ENCODE results near the gene MYL6B. TPM values are rescaled to one million over a fixed set of nuclear protein-coding genes. Genes with fewer than 3 reads are reported as not detected.
A peak's percentile ranks its signal among the peaks of the same experiment; 100 is the strongest.

The MYL6B gene
- polyA plus RNA-seq, 4 donors = 24.8 to 49.7 (median 29.9) TPM

- Histone ChIP-seq H3K27me3 (ENCODE audit: control insufficient read depth in 3 of 3, insufficient read depth in 3 of 3, low read length in 3 of 3) (no peaks in the 10 kb centered on the region), H3K36me3 (ENCODE audit: control insufficient read depth in 3 of 3, insufficient read depth in 2 of 3, low read depth in 1 of 3, low read length in 3 of 3) (peaks cover 5 to 26% (median 13%) of the 10 kb centered on the region in 3 donors), H3K27ac (ENCODE audit: low read depth in 1 of 3, low read length in 2 of 3) (peak overlapping the region; percentile 3 to 75 (median 58)), H3K4me1 (ENCODE audit: control insufficient read depth in 3 of 3, insufficient read depth in 2 of 3, low read depth in 1 of 3, low read length in 2 of 3) (peaks cover 2 to 12% (median 7%) of the 10 kb centered on the region in 3 donors), H3K9me3 (ENCODE audit: control insufficient read depth in 2 of 2, insufficient read depth in 1 of 2, low read depth in 1 of 2, low read length in 1 of 2) (no peaks in the 10 kb centered on the region), H3K4me3 (ENCODE audit: low read depth in 1 of 3, low read length in 3 of 3) (peak overlapping the region; percentile 86 to 95 (median 89))
- FAIRE-seq = no peak
- DNase-seq = peak; percentile 15 to 20
- WGBS, 3 donors = 1 to 7% (median 3%) methylated on average over 10 of the region's 10 CpGs
Measured at GRCh38 chr12:56188131-56188777, 35.9 kb downstream of the MYL6B start.

- FAIRE-seq = no peak
- peaks cover 2 to 12% (median 7%) of the 10 kb centered on the region in 3 donors for H3K4me1 ChIP-seq (ENCODE audit: control insufficient read depth in 3 of 3, insufficient read depth in 2 of 3, low read depth in 1 of 3, low read length in 2 of 3)
- peak overlapping the region; percentile 3 to 75 (median 58) for H3K27ac ChIP-seq (ENCODE audit: low read depth in 1 of 3, low read length in 2 of 3)
- H3K4me3 ChIP-seq (ENCODE audit: low read depth in 1 of 3, low read length in 3 of 3) = peak overlapping the region; percentile 86 to 95 (median 89)
- no peaks in the 10 kb centered on the region for H3K27me3 ChIP-seq (ENCODE audit: control insufficient read depth in 3 of 3, insufficient read depth in 3 of 3, low read length in 3 of 3)
- 1 to 2% (median 2%) methylated on average over 12 to 17 of the region's 17 CpGs for WGBS, 3 donors
- peaks cover 4 to 23% (median 12%) of the 10 kb centered on the region in 3 donors for H3K36me3 ChIP-seq (ENCODE audit: control insufficient read depth in 3 of 3, insufficient read depth in 2 of 3, low read depth in 1 of 3, low read length in 3 of 3)
- peak; percentile 21 to 50 for DNase-seq
- H3K9me3 ChIP-seq (ENCODE audit: control insufficient read depth in 2 of 2, insufficient read depth in 1 of 2, low read depth in 1 of 2, low read length in 1 of 2) = no peaks in the 10 kb centered on the region
Measured at GRCh38 chr12:56188778-56189098, 36.4 kb downstream of the MYL6B start.

- no peak for FAIRE-seq
- H3K4me1 ChIP-seq (ENCODE audit: control insufficient read depth in 3 of 3, insufficient read depth in 2 of 3, low read depth in 1 of 3, low read length in 2 of 3) = peaks cover 2 to 12% (median 7%) of the 10 kb centered on the region in 3 donors
- peaks cover 0 to 20% (median 7%) of the 10 kb centered on the region in 3 donors for H3K36me3 ChIP-seq (ENCODE audit: control insufficient read depth in 3 of 3, insufficient read depth in 2 of 3, low read depth in 1 of 3, low read length in 3 of 3)
- H3K4me3 ChIP-seq (ENCODE audit: low read depth in 1 of 3, low read length in 3 of 3) = peak within 1 kb of the TSS; percentile 86 to 95 (median 89)
- DNase-seq = peak; percentile 88 to 95
- WGBS, 3 donors = 0 to 1% (median 0%) methylated on average over 32 to 93 of the region's 93 CpGs
- no peaks in the 10 kb centered on the region for H3K9me3 ChIP-seq (ENCODE audit: control insufficient read depth in 2 of 2, insufficient read depth in 1 of 2, low read depth in 1 of 2, low read length in 1 of 2)
- no peaks in the 10 kb centered on the region for H3K27me3 ChIP-seq (ENCODE audit: control insufficient read depth in 3 of 3, insufficient read depth in 3 of 3, low read length in 3 of 3)
- peak within 1 kb of the TSS; percentile 81 to 97 (median 89) for H3K27ac ChIP-seq (ENCODE audit: low read depth in 1 of 3, low read length in 2 of 3)
Measured at GRCh38 chr12:56189099-56189917, 36.9 kb downstream of the MYL6B start, which contains the start of gene SMARCC2. TSS of gene SMARCC2 (minus strand) at chr12:56189483. CDS start at chr12:56189461, 22 bp downstream.

GRCh38 chr12:56189918-56190694 lies 37.7 kb downstream of the MYL6B start:
- peaks cover 0 to 16% (median 3%) of the 10 kb centered on the region in 3 donors for H3K36me3 ChIP-seq (ENCODE audit: control insufficient read depth in 3 of 3, insufficient read depth in 2 of 3, low read depth in 1 of 3, low read length in 3 of 3)
- peak overlapping the region; percentile 81 to 97 (median 88) for H3K27ac ChIP-seq (ENCODE audit: low read depth in 1 of 3, low read length in 2 of 3)
- FAIRE-seq (no peak), DNase-seq (peak; percentile 80 to 96)
- no peaks in the 10 kb centered on the region for H3K9me3 ChIP-seq (ENCODE audit: control insufficient read depth in 2 of 2, insufficient read depth in 1 of 2, low read depth in 1 of 2, low read length in 1 of 2)
- H3K27me3 ChIP-seq (ENCODE audit: control insufficient read depth in 3 of 3, insufficient read depth in 3 of 3, low read length in 3 of 3) = no peaks in the 10 kb centered on the region
- H3K4me1 ChIP-seq (ENCODE audit: control insufficient read depth in 3 of 3, insufficient read depth in 2 of 3, low read depth in 1 of 3, low read length in 2 of 3) = peaks cover 2 to 12% (median 7%) of the 10 kb centered on the region in 3 donors
- H3K4me3 ChIP-seq (ENCODE audit: low read depth in 1 of 3, low read length in 3 of 3) = peak overlapping the region; percentile 50 to 86 (median 80)
- 1% methylated on average over 42 of the region's 42 CpGs for WGBS, 3 donors

- WGBS, 3 donors = 22 to 26% (median 26%) methylated on average over 9 of the region's 9 CpGs
- FAIRE-seq (no peak), DNase-seq (peak; percentile 13 to 28)
- no peaks in the 10 kb centered on the region for H3K9me3 ChIP-seq (ENCODE audit: control insufficient read depth in 2 of 2, insufficient read depth in 1 of 2, low read depth in 1 of 2, low read length in 1 of 2)
- peak overlapping the region in 2 of 3 donors; percentile 80 to 86 for H3K4me3 ChIP-seq (ENCODE audit: low read depth in 1 of 3, low read length in 3 of 3)
- H3K27ac ChIP-seq (ENCODE audit: low read depth in 1 of 3, low read length in 2 of 3) = peak overlapping the region; percentile 39 to 97 (median 88)
- H3K27me3 ChIP-seq (ENCODE audit: control insufficient read depth in 3 of 3, insufficient read depth in 3 of 3, low read length in 3 of 3) = no peaks in the 10 kb centered on the region
- H3K4me1 ChIP-seq (ENCODE audit: control insufficient read depth in 3 of 3, insufficient read depth in 2 of 3, low read depth in 1 of 3, low read length in 2 of 3) = peaks cover 2 to 12% (median 7%) of the 10 kb centered on the region in 3 donors
- H3K36me3 ChIP-seq (ENCODE audit: control insufficient read depth in 3 of 3, insufficient read depth in 2 of 3, low read depth in 1 of 3, low read length in 3 of 3) = peaks cover 0 to 10% (median 2%) of the 10 kb centered on the region in 3 donors
Measured at GRCh38 chr12:56190695-56191155, 38.3 kb downstream of the MYL6B start.

GRCh38 chr12:56192582-56192981 lies 40.2 kb downstream of the MYL6B start:
- FAIRE-seq = no peak
- no peak for DNase-seq
- no peaks in the 10 kb centered on the region for H3K36me3 ChIP-seq (ENCODE audit: control insufficient read depth in 3 of 3, insufficient read depth in 2 of 3, low read depth in 1 of 3, low read length in 3 of 3)
- H3K4me1 ChIP-seq (ENCODE audit: control insufficient read depth in 3 of 3, insufficient read depth in 2 of 3, low read depth in 1 of 3, low read length in 2 of 3) = peaks cover 2 to 8% (median 6%) of the 10 kb centered on the region in 3 donors
- no peak overlapping the region for H3K4me3 ChIP-seq (ENCODE audit: low read depth in 1 of 3, low read length in 3 of 3)
- H3K9me3 ChIP-seq (ENCODE audit: control insufficient read depth in 2 of 2, insufficient read depth in 1 of 2, low read depth in 1 of 2, low read length in 1 of 2) = no peaks in the 10 kb centered on the region
- H3K27me3 ChIP-seq (ENCODE audit: control insufficient read depth in 3 of 3, insufficient read depth in 3 of 3, low read length in 3 of 3) = no peaks in the 10 kb centered on the region
- no peak overlapping the region for H3K27ac ChIP-seq (ENCODE audit: low read depth in 1 of 3, low read length in 2 of 3)

- H3K4me1 ChIP-seq (ENCODE audit: control insufficient read depth in 3 of 3, insufficient read depth in 2 of 3, low read depth in 1 of 3, low read length in 2 of 3) = peaks cover under 1 to 2% (median 1%) of the 10 kb centered on the region in 3 donors
- H3K4me3 ChIP-seq (ENCODE audit: low read depth in 1 of 3, low read length in 3 of 3) = no peak overlapping the region
- no peaks in the 10 kb centered on the region for H3K9me3 ChIP-seq (ENCODE audit: control insufficient read depth in 2 of 2, insufficient read depth in 1 of 2, low read depth in 1 of 2, low read length in 1 of 2)
- peak; percentile 87 for DNase-seq
- no peak for FAIRE-seq
- H3K27ac ChIP-seq (ENCODE audit: low read depth in 1 of 3, low read length in 2 of 3) = no peak overlapping the region
- WGBS, 3 donors = 22 to 60% (median 47%) methylated on average over 1 of the region's 1 CpG
- no peaks in the 10 kb centered on the region for H3K36me3 ChIP-seq (ENCODE audit: control insufficient read depth in 3 of 3, insufficient read depth in 2 of 3, low read depth in 1 of 3, low read length in 3 of 3)
- no peaks in the 10 kb centered on the region for H3K27me3 ChIP-seq (ENCODE audit: control insufficient read depth in 3 of 3, insufficient read depth in 3 of 3, low read length in 3 of 3)
Measured at GRCh38 chr12:56193025-56193578, 40.7 kb downstream of the MYL6B start.
